GM23338 (cell line): ENCODE measurements around the gene CCDC39. TPM values are rescaled to one million over a fixed set of nuclear protein-coding genes. Genes with fewer than 3 reads are reported as not detected.

Experiments
- EZH2phosphoT487 ChIP-seq: fragments of 200-600 bp; sonication (generic); IDR thresholded peaks from one replicate; pipeline ENCODE4 v1.8.1; 2018; ENCODE audit warnings: antibody characterized with exemption; ENCODE audit not compliant: unreplicated experiment
- NANOG ChIP-seq: IDR thresholded peaks from 2 replicates; pipeline ENCODE4 v1.6.1; 2016; ENCODE audit warnings: antibody characterized with exemption, borderline replicate concordance
- ZNF114 ChIP-seq: fragments of 250-450 bp; sonication (Bioruptor Pico); IDR thresholded peaks from 2 replicates; pipeline ENCODE4 v1.5.0; 2020; ENCODE audit warnings: mild to moderate bottlenecking, moderate library complexity
- polyA plus RNA-seq: library from polyadenylated mRNA; unstranded; fragments of >200 nt; fragmentation: Nextera tagmentation; extraction: Ambion mirVana; gene quantifications from 2 replicates; pipeline ENCODE4 v1.2.1, GENCODE V29; 2016
- small RNA-seq: library from RNA; depleted of rRNA; stranded (forward); fragments of <200 nt; gene quantifications from one replicate; pipeline ENCODE3, GENCODE V24; 2014; ENCODE audit warnings: low replicate concordance
- total RNA-seq: library from RNA; depleted of rRNA; stranded (reverse); fragments of >200 nt; shearing (Covaris generic); gene quantifications from 2 replicates; pipeline ENCODE4 v1.2.3, GENCODE V29; 2014; rRNA removed

The CCDC39 gene
- total and polyA plus RNA-seq, 2 experiments from 2014 or later, result 0.52 to 2.6 TPM

DNA sequence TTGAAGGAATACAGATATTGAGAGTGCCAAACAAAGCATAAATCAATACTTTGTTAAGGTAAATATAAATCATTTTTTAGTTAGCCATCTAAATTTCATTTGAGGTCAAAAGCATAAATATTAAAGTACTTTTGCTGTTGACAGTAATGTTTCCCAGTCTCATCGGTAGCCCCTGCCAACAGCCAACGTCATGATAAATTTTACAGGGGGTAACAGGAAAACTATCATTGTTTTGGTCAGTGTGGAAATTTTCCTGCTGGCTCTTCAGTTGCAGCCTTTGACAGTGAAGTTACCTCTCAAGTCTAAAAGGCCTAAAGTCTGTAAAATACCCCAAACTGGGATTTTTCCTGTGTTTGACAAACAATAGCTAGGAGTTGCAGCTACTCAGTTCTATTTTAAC is 114.6 kb downstream of the CCDC39 start (continued):
- TF ChIP-seq EZH2phosphoT487 (no peak), NANOG (no peak), ZNF114 (no peak)

Small RNA genes lying within 50 kb of the gene (small RNA-seq; reads per million reads assigned to genes)
- gene AC068298.1 (not detected), gene RNU6-486P (not detected)

Other genes starting within 250 kb of the CCDC39 start
- gene TTC14, start 77.3 kb downstream of the CCDC39 start, total RNA-seq, result 18.6 and 20.0 TPM in 2 replicates
- 17.1 and 22.1 TPM in 2 replicates for gene TTC14, start 77.3 kb downstream of the CCDC39 start, polyA plus RNA-seq
- gene FXR1, start 233.2 kb upstream of the CCDC39 start, total RNA-seq, result 208 and 228 TPM in 2 replicates
- gene FXR1, start 233.2 kb upstream of the CCDC39 start, polyA plus RNA-seq, result 131 and 136 TPM in 2 replicates